Lung (tissue), 12 donors: ENCODE results near the gene WFDC2. TPM values are rescaled to one million over a fixed set of nuclear protein-coding genes. Genes with fewer than 3 reads are reported as not detected.

Experiments
- ATAC-seq: fragments of 200-7000 bp; cut with Tn5 transposase; one replicate; pipeline ENCODE4 v1.9.1; 2020; ENCODE audit warnings: moderate number of reproducible peaks; ENCODE audit not compliant: insufficient read depth, low FRiP score
- DNase-seq, 3 donors: peaks; one replicate each; pipeline ENCODE4 v3.0.0-alpha.2; 2013 to 2017
- H3K27ac ChIP-seq, 2 donors: one replicate each; pipeline ENCODE4 v1.5.1; 2013; ENCODE audit warnings: mild to moderate bottlenecking in 2 of 2, moderate library complexity in 2 of 2, control low read depth in 1 of 2, inconsistent platforms in 1 of 2, low read depth in 1 of 2, low read length in 1 of 2
- H3K27me3 ChIP-seq, 3 donors: one replicate each; pipeline ENCODE4 v1.5.1; 2013; ENCODE audit warnings: low read length in 2 of 3; ENCODE audit not compliant: control insufficient read depth in 3 of 3, insufficient read depth in 3 of 3
- H3K36me3 ChIP-seq, 4 donors: one replicate each; pipeline ENCODE4 v1.5.1; 2013; ENCODE audit warnings: low read length in 4 of 4, mild to moderate bottlenecking in 1 of 4, moderate library complexity in 1 of 4; ENCODE audit not compliant: control insufficient read depth in 4 of 4, insufficient read depth in 4 of 4
- H3K4me1 ChIP-seq, 5 donors: one replicate each; pipeline ENCODE4 v1.5.1; 2013; ENCODE audit warnings: low read length in 5 of 5, mild to moderate bottlenecking in 2 of 5, moderate library complexity in 1 of 5; ENCODE audit not compliant: control insufficient read depth in 5 of 5, insufficient read depth in 5 of 5
- H3K4me3 ChIP-seq: one replicate; pipeline ENCODE4 v1.5.1; 2013; ENCODE audit warnings: mild to moderate bottlenecking, control low read depth, moderate library complexity
- H3K9ac ChIP-seq, 2 donors: one replicate each; pipeline ENCODE4 v1.5.1; 2013; ENCODE audit warnings: low read length in 2 of 2, control low read depth in 1 of 2; ENCODE audit not compliant: insufficient read depth in 1 of 2
- H3K9me3 ChIP-seq, 4 donors: one replicate each; pipeline ENCODE4 v1.5.1; 2013; ENCODE audit warnings: low read length in 3 of 4, mild to moderate bottlenecking in 1 of 4, moderate library complexity in 1 of 4; ENCODE audit not compliant: control insufficient read depth in 4 of 4, insufficient read depth in 3 of 4
- WGBS, 2 donors: extraction: QIAGEN DNeasy Blood & Tissue Kit; methylation state at CpG; one replicate each; pipeline ENCODE4 v1.1.7; 2013; 5-methylcytosine and 5-hydroxymethylcytosine counted together
- polyA plus RNA-seq, 2 donors: library from polyadenylated mRNA; stranded (reverse); fragments of 200-250 nt; gene quantifications; one replicate each; pipeline ENCODE4 v1.2.1, GENCODE V29; 2013
- total RNA-seq, 2 donors: library from RNA; depleted of rRNA in 1 of 2; stranded (reverse); fragments of >200 nt in 1 of 2; gene quantifications; one replicate each; pipeline ENCODE4 v1.2.1, GENCODE V29; 2014 to 2021
- TF ChIP-seq, protein P1 (sequence below): IDR thresholded peaks from 2 replicates; pipeline ENCODE4 v1.5.1; 2012; ENCODE audit warnings: mild to moderate bottlenecking; ENCODE audit errors: control extremely low read depth, extremely low read depth
- donor health status: control.
- donor health status: control.
- donor health status: Bipolar disorder and iron deficiency.
- donor health status: healthy.
- donor health status: DM: yes; HTN: yes; CAD: no.

The WFDC2 gene
- total and polyA plus RNA-seq, 4 donors = 62.8 to 1,020 (median 523) TPM

DNA sequence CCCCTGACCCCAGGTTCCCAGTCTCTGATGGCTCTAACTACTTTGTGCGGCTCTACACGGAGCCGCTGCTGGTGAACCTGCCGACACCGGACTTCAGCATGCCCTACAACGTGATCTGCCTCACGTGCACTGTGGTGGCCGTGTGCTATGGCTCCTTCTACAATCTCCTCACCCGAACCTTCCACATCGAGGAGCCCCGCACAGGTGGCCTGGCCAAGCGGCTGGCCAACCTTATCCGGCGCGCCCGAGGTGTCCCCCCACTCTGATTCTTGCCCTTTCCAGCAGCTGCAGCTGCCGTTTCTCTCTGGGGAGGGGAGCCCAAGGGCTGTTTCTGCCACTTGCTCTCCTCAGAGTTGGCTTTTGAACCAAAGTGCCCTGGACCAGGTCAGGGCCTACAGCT is 44.0 kb upstream of the WFDC2 start:
- no peak overlapping the region for H3K9ac ChIP-seq
- no peaks in the 10 kb centered on the region for H3K4me1 ChIP-seq
- no peak overlapping the region for H3K4me3 ChIP-seq
- WGBS, 2 donors = 97 to 99% methylated on average over 17 of the region's 17 CpGs
- no peak for DNase-seq
- H3K27me3 ChIP-seq = no peaks in the 10 kb centered on the region
- H3K36me3 ChIP-seq = peaks cover 15 to 32% (median 23%) of the 10 kb centered on the region in 4 donors
- no peaks in the 10 kb centered on the region for H3K9me3 ChIP-seq
- TF ChIP-seq, protein P1, sequence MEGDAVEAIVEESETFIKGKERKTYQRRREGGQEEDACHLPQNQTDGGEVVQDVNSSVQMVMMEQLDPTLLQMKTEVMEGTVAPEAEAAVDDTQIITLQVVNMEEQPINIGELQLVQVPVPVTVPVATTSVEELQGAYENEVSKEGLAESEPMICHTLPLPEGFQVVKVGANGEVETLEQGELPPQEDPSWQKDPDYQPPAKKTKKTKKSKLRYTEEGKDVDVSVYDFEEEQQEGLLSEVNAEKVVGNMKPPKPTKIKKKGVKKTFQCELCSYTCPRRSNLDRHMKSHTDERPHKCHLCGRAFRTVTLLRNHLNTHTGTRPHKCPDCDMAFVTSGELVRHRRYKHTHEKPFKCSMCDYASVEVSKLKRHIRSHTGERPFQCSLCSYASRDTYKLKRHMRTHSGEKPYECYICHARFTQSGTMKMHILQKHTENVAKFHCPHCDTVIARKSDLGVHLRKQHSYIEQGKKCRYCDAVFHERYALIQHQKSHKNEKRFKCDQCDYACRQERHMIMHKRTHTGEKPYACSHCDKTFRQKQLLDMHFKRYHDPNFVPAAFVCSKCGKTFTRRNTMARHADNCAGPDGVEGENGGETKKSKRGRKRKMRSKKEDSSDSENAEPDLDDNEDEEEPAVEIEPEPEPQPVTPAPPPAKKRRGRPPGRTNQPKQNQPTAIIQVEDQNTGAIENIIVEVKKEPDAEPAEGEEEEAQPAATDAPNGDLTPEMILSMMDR = no peak
- H3K27ac ChIP-seq = no peak overlapping the region
- ATAC-seq = no peak

GRCh38 chr20:45426320-45427016 is 43.1 kb upstream of the WFDC2 start:
- no peak overlapping the region for H3K9ac ChIP-seq
- H3K9me3 ChIP-seq = no peaks in the 10 kb centered on the region
- no peak for DNase-seq
- H3K36me3 ChIP-seq = peaks cover 8 to 24% (median 15%) of the 10 kb centered on the region in 4 donors
- TF ChIP-seq, protein P1 = no peak
- no peak overlapping the region for H3K4me3 ChIP-seq
- no peak for ATAC-seq
- no peaks in the 10 kb centered on the region for H3K4me1 ChIP-seq
- H3K27me3 ChIP-seq = no peaks in the 10 kb centered on the region
- H3K27ac ChIP-seq = no peak overlapping the region
- WGBS, 2 donors = 85 to 86% methylated on average over 5 of the region's 5 CpGs

GRCh38 chr20:45427236-45428149 is 42.1 kb upstream of the WFDC2 start:
- ATAC-seq (no peak), DNase-seq (no peak)
- TF ChIP-seq, protein P1 = no peak
- no peaks in the 10 kb centered on the region for H3K4me1 ChIP-seq
- 74 to 84% methylated on average over 14 of the region's 14 CpGs for WGBS, 2 donors
- H3K27me3 ChIP-seq = no peaks in the 10 kb centered on the region
- no peak overlapping the region for H3K9ac ChIP-seq
- H3K36me3 ChIP-seq = peaks cover 5 to 21% (median 11%) of the 10 kb centered on the region in 4 donors
- H3K27ac ChIP-seq = no peak overlapping the region
- H3K9me3 ChIP-seq = no peaks in the 10 kb centered on the region
- H3K4me3 ChIP-seq = no peak overlapping the region
